Fibroblast of skin of abdomen (primary cell): ENCODE data around the gene LRRC32. TPM values are rescaled to one million over a fixed set of nuclear protein-coding genes. Genes with fewer than 3 reads are reported as not detected.

Experiments used
- DNase-seq: peaks from one replicate; pipeline ENCODE4 v3.0.0-alpha.2; 2013
- polyA plus RNA-seq, 2 experiments: library from polyadenylated mRNA; unstranded; fragments of 120-200 nt; gene quantifications; one replicate each; pipeline ENCODE4 v1.2.1, GENCODE V29; 2013; ENCODE audit not compliant: insufficient read length in 2 of 2

Gene LRRC32, protein sequence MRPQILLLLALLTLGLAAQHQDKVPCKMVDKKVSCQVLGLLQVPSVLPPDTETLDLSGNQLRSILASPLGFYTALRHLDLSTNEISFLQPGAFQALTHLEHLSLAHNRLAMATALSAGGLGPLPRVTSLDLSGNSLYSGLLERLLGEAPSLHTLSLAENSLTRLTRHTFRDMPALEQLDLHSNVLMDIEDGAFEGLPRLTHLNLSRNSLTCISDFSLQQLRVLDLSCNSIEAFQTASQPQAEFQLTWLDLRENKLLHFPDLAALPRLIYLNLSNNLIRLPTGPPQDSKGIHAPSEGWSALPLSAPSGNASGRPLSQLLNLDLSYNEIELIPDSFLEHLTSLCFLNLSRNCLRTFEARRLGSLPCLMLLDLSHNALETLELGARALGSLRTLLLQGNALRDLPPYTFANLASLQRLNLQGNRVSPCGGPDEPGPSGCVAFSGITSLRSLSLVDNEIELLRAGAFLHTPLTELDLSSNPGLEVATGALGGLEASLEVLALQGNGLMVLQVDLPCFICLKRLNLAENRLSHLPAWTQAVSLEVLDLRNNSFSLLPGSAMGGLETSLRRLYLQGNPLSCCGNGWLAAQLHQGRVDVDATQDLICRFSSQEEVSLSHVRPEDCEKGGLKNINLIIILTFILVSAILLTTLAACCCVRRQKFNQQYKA
- polyA plus RNA-seq (2013, experiment 1 of 2; ENCODE audit: insufficient read length): 42.8 TPM
- 46.6 TPM for polyA plus RNA-seq (2013, experiment 2 of 2; ENCODE audit: insufficient read length)

DNA sequence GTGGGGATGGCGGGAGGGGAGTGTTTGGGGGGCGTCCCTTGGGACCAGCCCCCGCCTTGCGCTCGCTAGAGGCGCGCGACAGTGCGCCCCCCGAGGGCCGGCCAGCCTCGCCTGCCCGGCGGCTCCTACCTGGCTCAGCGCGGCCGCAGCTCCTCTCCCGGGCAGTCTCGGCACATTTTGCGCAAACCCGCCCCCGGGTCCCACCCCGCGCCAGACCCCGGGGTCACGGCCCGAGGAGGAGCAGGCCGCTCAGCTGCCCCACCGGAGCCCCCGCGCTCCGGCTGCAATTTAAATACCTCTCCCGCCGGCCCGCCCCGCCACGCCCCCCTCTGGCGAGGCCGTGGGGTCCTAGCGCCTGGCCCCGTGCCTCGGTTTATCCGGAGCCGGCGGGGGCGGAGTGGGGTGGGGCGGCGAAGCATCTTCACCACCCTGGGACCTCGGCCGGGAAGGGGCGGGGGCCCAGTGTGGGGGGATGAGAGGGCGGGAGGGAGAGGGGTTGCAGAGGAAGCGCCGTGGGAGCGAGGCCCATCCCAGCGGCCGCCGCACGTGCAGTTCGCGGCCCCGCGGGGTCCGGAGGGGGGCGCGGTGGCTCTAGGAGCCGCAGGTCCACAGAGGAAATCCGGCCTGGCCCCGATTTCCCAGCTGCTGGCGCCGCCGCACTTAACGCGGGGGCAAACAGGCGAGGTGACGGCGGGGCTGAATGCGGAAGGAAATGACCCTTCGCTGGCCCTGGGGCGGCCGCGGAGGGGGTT, at the start of gene LRRC32:
TSS of gene LRRC32 (minus strand) at position 263 of the 752 bp plus-strand sequence. CDS start 4,793 bp downstream, outside the sequence.
- DNase-seq: peak; percentile 28

DNA sequence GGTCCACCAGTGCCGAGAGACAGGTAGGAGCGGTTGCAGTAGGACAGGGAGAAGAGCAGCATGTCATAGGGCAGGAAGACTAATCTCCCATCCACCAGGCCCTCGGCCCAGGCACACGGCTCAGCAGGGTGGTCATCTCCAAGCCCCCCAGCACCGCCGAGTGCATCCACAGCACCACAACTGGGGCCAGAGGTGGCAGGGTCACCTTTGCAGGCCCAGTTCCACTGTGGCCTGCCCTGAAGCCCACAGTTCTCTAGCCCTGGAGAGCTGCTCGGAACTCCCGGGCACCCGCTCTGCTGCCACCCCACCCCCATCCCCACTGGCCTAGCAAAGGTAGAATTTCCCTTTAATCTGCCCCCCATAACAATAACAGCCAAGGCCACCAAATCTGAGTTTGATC, 49.1 kb upstream of the LRRC32 start:
- no peak for DNase-seq

DNA sequence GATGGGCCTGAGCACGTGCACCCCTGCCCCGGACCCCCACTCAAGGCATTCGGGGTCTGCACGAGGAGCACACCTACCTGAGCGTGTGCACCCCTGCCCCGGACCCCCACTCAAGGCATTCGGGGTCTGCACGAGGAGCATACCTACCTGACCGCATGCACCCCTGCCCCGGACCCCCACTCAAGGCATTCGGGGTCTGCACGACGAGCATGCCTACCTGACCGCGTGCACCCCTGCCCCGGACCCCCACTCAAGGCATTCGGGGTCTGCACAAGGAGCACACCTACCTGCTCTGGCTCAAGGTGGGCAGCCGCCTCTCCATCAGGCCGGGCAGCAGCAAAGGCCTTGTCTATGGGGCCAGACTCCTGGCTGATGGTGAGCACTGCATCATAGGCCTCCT, 48.7 kb upstream of the LRRC32 start:
- DNase-seq: no peak

DNA sequence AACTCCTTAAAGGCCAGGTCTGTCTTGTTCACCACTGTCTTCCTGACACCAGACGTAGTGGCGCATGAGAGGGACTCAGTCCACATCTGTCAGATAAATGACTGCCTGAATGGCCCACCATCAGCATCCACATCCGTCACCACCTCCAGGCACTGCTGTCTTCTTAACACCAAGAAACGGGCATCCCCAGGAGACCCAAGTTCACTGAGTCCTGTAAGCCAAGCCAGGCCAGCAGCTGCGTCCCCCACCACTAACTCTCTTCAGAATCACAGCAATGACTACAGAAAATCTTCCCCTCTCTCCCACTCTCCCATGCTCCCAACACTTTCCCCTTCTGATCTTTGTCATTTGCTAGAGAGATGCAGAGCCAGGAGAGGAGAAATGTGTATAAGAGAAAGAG, 47.3 kb upstream of the LRRC32 start:
- no peak for DNase-seq

DNA sequence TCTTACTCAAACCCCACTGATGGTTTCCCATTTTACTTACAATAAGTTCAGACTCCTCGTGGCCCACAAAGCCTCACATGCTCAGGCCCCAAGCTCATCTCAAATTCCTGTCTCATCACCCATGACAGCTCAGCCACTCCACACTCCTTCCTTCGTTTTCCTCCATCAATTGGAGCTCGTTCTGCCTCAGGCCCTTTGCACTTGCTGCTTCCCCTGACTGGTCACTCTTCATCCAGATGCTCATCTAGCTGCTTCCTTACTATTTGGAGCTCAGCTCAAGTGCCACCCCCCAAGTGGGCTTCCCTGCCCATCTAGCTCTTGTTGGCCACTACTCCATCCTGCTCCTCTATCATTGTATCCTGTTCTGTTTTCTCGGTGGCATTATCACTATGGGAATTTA, 46.8 kb upstream of the LRRC32 start:
- DNase-seq: no peak

DNA sequence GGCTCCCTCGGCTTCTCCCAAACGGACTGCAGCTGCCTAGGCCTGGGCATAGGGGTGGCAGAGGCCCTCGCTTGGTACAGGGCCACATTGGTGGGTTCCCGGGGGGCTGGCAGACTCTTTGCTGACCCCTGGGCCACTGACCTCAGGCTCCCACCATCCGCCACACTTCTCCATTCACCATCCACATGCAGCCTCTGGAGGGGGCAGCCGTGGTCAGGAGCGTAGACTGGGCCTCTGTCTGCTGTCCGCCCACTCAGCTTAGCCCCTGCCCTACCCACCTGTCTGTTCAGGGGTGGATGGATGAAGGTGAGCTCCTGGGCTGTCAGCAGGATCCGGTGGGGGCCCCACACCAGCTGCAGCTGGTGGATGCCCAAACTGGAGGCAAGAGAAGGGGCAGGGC, 45.7 kb upstream of the LRRC32 start:
- no peak for DNase-seq

DNA sequence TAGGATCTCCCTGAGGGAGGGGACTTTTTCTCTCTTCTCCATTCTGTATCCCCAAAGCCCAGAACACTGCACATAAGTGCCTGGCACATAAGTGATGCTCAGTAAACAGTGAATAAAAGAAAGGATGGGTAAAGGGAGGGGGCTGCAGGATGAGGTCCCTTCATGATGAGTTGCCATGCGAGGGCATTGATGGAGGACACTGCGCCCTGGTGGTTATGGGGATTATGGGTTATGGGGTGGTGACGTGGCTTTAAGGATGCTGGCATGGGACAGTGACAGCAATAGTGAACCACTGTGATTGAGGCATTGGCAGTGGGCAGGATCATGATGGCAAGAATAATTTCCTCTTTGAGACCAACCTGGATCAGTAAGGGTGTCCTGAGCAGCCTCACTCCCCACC, 43.9 kb upstream of the LRRC32 start:
- DNase-seq: no peak

DNA sequence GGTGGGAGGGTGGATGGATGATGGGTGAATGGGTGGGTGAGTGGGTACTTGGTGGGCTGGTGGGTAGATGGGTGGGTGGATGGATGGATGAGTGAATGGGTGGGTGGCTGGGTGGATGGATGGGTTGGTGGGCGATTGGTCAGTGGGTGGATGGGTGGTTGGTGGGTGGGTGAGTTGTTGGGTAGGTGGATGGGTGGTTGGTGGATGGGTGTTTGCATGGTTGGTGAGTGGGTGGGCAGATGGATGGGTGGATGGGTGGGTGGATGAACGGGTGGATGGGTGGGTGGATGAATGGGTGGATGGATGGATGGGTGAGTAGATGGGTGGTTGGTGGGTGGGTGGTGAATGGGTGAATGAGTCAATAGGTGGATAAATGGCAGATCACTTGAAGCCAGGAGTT, 43.0 kb upstream of the LRRC32 start:
- no peak for DNase-seq

DNA sequence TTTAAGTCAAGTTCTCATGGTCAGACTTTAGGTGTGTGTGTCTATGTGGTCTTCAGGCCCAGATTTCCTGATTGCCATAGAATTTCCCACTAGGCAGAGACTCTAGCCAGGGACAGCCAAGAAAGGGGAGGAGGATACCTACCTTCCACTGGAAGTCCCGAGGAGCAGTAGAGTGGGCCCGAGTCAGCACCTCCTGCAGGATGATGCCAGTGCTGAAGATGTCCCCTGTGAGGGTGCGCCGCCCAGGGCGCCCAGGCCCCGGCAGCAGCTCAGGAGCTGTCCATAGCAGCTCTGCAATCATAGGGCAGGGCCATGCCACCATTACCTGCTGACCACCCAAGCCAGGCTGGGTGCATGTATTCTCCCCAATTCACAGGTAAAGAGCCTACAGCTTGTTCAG, 41.6 kb upstream of the LRRC32 start:
- DNase-seq: no peak

DNA sequence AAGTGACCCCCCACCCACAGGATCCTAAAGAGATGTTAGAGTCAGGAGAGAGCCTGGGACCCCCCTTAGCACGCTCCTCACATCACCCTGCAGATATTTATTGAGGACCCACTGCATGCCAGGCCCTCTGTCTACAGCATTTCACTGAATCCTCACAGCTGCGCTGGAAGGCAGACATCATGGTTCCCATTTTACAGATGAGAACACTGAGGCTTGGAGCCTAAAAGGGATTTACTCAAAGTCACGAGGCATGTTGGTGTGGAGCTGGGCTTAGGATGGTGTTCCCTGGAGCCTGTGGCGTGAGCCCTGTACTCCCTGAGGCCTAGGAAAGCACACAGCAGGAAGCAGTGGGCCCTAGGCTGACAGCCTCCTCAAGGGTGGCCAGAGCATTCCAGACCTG, 39.2 kb upstream of the LRRC32 start:
- no peak for DNase-seq

DNA sequence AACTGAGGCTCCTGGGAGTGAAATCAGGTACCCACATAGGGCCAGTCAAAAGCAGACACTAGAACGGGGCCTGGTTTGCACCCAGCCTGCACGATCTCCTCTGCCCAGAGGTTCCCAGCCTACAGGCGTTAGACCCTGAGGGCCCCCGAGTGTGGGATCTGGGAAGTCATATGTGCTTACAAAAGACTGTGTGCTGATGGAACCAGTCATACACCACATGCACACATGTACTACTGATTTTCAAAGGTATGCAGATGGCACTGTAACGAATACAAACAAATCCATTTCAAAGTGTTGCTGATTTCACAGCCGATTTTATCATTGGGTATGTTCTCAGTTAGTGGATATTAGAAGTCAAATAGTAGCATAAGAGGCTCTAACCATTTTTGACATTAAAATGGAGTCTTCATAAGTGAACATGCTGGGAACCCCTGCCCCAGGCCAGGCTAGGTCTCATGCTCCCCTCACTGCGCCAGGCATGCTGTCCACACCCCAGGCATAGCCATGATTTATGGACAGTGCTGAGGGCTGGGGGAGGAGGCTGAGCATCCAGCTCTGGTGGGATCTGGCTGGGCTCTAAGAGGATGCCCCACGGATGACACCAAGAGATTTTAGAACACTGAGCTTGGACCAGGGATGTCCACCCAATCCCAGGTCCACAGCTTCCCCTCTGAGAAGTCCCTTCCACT, 38.6 kb upstream of the LRRC32 start:
- DNase-seq: peak; percentile 20

DNA sequence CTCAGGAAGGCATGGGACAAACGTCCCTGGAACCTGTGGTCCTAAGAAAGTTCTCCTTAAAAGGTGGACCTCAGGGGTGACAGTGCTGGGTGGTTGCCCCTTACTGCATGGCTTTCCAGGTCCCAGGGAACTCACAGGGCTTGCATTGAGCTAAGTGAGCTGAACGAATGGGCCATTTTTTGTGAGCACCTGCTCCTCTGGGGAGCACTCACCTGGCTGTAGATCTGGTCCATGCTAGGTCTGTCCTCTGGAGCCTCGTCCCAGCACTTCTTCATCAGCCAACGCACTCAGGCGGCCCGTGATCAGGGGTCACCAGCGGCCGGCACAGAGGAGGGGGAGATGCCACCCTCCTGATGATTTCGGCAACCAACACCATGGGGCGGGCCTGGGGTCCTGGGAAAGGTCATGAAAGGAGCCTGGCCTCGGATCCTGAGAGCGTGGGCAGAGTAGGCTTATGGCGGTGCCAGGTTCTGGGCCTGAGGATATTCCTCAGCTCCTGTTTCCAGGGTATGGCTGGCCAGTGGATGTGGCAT, 36.8 kb upstream of the LRRC32 start:
- DNase-seq: no peak

DNA sequence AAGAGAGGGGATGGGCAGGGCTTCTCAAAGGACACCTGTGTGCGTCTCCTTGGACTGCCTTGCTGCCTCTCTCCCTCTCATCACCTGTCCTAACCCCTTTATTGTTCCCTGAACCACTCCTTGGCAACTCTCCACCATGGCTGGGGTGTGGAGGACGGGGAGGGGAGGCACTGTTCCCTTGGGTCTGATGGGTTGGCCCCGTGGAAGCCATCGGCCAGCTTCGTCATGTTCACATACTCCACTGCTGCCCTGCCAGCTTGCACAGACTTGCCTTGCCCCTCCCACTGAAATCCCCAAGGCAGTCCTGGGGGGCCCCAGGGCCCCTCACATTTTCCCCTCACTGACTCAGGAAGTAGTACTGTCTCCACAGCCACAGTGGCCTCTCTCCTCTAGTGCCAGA, 36.1 kb upstream of the LRRC32 start:
- no peak for DNase-seq

DNA sequence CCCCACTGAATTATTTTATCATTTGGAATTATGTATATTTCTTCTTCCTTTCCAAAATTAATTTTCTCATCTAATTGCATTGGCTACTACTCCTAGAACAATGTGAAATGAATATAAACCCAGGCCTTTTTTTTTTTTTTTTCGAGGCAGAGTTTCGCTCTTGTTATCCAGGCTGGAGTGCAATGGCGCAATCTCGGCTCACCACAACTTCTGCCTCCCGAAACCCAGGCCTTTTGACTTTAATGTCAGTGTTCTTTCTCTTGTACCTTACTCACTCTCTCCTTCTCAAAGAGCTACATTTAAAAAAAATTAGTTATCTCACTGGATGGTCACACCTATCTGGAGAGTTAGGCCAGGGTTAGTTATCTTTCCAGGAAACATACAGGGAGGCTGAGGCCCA, 35.3 kb upstream of the LRRC32 start:
- DNase-seq: no peak

DNA sequence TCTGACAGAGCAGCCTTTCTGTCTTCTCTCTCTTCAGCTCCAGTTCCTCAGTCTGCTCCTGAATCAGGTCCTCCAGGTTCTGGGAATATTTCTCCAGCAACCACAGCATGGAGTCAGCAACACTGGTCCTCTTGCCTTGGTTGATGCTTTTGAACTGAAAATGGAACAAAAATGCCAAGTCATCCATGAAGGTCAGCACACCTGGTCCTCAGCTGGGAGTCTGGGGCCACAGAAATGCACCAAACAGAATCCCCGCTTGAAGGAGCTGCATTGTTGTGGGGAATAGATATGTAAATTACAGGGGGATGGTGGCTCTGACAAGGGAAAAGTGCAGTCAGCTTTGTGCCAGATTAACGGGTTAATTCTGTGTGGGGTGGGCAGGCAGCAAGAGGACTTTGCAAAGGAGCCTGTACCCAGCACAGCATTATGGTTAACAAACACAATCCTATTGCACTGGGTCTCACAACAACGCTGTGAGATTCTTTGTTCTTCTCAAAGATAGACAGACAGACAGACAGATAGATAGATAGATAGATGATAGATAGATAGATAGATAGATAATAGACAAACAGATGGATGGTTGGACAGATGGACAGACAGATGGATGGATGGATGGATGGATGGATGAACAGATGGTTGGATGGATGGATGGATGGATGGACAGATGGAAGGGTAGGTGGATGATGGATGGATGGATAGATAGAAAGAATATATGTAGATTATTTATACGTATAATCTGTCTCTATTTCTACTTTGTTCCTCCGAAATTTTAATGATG, 33.8 kb upstream of the LRRC32 start:
- no peak for DNase-seq

DNA sequence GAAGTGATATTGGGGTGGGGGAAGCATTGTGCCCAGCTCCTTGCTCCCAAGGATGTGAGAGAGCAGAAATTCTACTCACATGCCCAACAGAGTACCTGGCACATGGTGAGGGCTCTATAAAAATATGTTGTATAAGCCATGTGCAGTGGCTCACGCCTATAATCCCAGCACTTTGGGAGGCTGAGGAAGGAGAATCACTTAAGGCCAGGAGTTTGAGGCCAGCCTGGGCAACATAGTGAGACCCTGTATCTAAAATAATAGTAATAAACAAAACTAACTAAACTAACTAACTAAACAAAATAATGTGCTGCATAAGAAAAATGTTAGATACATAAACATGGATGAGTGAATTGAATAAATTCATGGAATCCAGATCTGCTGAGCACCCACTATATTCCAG, 33.2 kb upstream of the LRRC32 start:
- no peak for DNase-seq

DNA sequence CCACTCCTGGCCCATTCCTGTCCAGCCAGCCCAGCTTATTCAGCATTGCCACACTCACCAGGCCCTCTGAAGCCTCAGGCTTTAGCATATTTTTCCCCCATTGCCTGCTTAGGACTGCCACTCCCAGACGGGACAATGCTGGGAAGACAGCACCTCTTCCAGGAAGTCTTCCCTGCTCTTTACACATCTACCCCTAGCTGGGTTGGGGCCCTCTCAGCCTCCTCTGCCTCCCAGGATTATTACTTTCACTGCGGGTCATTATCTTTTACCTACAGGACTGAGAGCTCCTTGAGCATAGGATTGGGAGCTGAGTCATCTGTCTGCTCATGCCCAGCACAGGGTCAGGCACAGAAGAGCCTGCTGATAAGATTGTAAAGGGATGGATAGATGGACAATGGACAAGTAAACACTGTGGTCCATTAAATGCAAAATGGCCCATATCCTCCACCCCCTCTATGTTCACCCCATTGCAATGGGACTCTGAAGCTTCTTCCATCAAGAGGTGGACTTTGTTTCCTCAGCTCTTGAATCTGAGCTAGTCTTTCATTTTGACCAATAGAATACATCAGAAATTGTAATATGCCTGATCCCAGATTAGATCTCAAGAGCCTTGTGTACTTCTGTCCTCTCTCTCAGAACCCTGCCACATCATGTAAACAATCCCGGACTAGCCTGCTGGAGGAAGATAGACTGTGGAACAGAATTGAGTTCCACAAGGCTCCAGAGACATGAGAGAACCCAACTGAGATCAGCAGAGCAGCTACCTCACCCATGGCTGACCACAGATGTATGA, 32.0 kb upstream of the LRRC32 start:
- no peak for DNase-seq

DNA sequence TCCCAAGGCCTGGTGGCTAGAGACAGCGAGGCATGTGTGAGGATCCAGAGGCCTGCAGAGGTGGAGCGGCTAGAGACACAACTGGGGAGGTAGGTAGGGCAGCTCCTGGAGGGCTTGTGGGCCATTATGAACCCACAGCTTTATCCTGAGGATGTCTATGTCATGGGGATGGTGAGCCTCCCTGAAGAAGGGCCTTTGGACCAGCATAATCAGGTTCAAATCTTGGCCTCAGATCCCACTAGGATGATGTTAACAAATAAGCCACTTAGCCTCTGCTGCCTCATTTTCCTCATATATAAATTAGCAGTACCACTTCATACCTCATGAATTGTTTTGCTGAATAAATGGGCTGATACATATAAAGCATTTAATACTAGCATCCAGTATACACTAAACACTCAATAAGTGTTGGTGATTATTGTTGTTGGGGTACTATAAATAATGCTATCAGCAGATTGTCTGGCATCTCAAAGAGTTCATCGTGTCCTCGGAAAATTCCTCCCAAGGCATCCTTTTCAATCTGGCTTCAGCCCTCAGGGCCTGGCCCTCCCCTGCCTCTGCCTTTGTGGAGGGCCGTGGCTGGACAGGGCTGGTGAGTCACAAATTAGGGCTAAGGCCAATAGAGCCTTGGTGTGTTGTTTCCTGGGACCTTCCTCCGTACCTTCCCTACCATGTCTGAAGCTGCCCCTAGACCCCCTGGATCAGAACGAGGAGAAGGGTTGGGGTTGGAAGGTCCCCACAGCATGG, 30.9 kb upstream of the LRRC32 start:
- DNase-seq: peak; percentile 37

DNA sequence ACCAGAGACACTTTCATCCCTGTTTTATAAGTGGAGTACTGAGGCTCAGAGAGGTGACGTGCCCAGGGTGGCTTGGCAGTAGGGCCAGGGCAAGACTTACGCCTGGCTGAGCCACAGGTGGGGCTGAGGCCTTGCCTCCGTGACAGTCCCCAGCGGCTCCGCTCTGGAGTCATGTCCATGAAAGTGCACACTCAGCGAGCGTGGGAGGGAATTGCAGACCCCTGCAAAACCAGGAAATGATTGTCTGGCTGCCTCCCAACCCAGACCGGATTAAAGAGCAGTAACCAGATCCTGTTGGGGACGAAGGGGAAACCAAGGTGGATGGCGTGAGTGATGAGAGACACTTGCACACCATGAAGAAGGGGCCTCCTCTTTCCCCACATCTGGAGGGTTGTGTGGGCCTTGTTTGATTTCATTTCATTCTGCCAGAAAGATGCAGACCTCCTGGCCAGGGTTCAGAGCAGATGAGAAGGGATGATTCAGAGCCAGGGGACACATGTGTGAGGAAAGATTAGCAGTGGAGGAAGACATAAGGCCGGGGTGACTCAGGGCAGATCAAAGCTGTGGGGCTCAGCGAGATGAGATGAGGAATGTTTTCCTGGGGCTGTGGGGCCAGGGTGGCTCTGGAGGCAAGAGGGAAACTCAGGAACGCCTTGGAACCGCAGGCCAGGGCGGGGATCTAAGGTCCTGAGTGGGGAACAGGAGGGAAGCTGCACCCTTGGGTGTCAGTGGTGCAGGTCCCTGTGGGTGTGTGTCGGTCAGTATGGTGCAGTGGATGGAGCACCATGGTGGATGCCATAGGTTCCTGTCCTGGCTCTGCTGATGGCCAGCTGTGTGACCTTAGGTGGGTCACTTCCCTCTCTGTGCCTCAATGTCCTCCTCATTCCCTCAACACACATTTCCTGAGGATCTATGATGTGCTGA, 29.9 kb upstream of the LRRC32 start:
- DNase-seq: peak; percentile 98
